Cardiac fibroblast (primary cell): ENCODE measurements around the gene IFITM10.

ENCODE experiments used
- DNase-seq, 2 donors: peaks; one replicate each; pipeline versions ENCODE4 v3.0.0 to v3.0.0-alpha.2; 2010; ENCODE audit warnings: low read depth in 2 of 2
- H3K4me3 ChIP-seq, 2 donors: replicated peaks in 1 of 2; 1 replicate in 1 of 2; 2 replicates in 1 of 2; pipeline ENCODE4 v1.5.1; 2011; ENCODE audit warnings: low read depth in 2 of 2, low read length in 2 of 2, mild to moderate bottlenecking in 2 of 2, moderate library complexity in 1 of 2
- CTCF ChIP-seq: IDR thresholded peaks from one replicate; pipeline ENCODE4 v1.5.1; 2011; ENCODE audit warnings: low read depth, mild to moderate bottlenecking, low read length, inconsistent platforms

Gene IFITM10

GRCh38 chr11:1696608-1697570 is 53.5 kb downstream of the IFITM10 start, which contains the start of gene KRTAP5-6:
TSS of gene KRTAP5-6 (plus strand) at chr11:1697195. CDS start at chr11:1697246, 51 bp downstream.
- TF ChIP-seq CTCF: no peak
- H3K4me3 ChIP-seq: no peak within 1 kb of the TSS
- no peak for DNase-seq

- no peak overlapping the region for H3K4me3 ChIP-seq
- DNase-seq: no peak
- no peak for TF ChIP-seq CTCF
These were observed 54.8 kb downstream of the IFITM10 start for GRCh38 chr11:1695548-1696108.

- TF ChIP-seq CTCF: no peak
- no peak for DNase-seq
These were observed 55.4 kb downstream of the IFITM10 start for GRCh38 chr11:1694846-1695547.

DNA sequence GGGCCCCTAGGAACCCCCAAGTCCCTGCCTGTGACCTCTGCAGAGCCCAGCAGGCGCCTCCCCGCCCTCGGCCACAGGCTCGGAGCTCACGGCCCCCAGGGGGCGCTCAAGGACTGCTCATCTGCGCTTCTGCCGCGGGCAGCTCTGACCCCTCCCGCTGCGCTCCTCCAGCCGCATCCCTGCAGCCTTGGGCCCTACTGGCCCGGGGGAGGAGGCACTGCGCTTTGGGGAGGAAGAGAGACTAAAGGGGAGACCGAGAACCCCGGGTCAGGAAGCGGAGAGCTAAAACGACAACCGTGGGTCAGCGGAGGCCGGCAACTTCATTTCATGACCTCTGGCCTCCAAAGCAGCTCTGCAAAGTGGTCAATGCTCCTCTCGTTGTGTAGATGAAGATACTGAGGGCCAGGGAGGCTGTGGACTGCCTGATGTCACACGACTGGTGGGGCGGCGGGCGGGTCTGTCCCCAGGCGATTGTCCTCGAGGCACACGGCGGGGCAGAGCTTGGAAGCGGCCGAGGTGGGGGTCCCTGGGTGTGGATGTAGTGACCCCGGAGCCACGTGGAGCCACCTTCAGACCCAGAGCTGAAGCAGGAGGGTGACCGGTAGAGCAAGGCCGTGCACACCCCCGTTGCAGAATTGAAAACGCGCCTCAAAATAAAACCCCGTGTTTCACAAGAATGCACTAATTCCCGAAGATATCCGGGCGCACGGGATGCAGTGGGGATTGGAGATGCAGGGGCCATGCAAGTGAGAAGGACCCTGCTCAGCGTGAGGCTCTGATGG is 56.1 kb downstream of the IFITM10 start:
- H3K4me3 ChIP-seq: no peak overlapping the region
- peak; percentile 85 for TF ChIP-seq CTCF
- DNase-seq: peak; percentile 79 to 82

More at GRCh38 chr11:1694846-1695547, 55.4 kb downstream of the IFITM10 start:
- H3K4me3 ChIP-seq: no peak overlapping the region

DNA sequence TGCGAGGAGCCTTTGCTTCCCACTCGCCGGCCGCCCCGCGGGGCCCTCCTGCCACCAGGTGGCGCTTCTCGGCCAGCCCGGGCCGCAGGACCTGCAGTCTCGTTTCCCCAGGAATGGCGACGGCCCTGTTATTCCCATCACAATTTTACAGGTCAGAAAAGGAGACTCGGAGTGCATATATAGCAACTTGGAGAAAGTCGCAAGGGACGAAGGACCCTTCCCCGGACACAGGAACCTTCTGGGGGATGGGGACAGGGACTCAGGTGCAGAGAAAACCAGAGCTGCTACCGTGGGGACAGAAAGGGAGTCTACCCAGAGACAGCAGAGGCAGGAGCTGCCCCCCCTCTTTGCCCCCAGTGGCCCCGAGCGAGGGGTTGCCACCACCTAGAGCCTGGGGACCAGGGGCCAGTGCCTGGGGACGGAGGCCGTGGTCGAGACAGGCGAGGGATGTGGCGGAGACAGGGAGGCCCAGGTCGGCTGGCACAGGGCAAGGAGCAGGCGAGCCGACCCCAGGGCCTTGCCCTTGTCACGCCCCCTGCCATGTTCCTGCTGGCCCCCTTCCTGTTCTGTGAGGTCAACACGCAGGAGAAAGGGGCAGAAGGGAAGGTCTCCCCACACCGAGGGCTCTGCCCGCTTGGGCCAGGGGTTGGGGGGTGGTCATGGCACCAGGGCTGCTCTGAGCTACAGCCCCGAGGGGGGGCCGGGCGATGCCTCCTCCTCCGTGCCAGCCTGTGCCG is 56.9 kb downstream of the IFITM10 start:
- H3K4me3 ChIP-seq: peak overlapping the region; percentile 11 to 35
- peak; percentile 73 to 81 for DNase-seq
- peak; percentile 94 for TF ChIP-seq CTCF
